ENCODE results near the gene SORCS2.

GRCh38 chr4:7721984-7722551 lies 529.7 kb downstream of the SORCS2 start:
- TF ChIP-seq POLR2A (IDR thresholded peaks at IDR 0.05), result no peak
- TF ChIP-seq CTCF (IDR thresholded peaks at IDR 0.05), result no peak

All from Peyer's patch (tissue), 4 donors.